Measurements from ENCODE around the gene DOCK4. TPM values are rescaled to one million over a fixed set of nuclear protein-coding genes. Genes with fewer than 3 reads are reported as not detected.
"Not testable (repeated sequence)": the region's sequence is repeated elsewhere in the genome, so short reads cannot be mapped to it uniquely, and the experiment has no call there.

DOCK4 gene
- total RNA-seq, 1 experiment from 2014 or later: 7.7 TPM

- no peak for DNase-seq (ENCODE audit: low read depth)
Observed at GRCh38 chr7:111954474-111955381, 251.5 kb downstream of the DOCK4 start.

GRCh38 chr7:111954056-111954455, 252.1 kb downstream of the DOCK4 start:
- no peak for DNase-seq (ENCODE audit: low read depth)

GRCh38 chr7:111953611-111954010, 252.6 kb downstream of the DOCK4 start:
- peak; percentile 50 for DNase-seq (ENCODE audit: low read depth)

- no peak for DNase-seq (ENCODE audit: low read depth)
Observed at GRCh38 chr7:111952783-111953182, 253.4 kb downstream of the DOCK4 start.

- DNase-seq (ENCODE audit: low read depth): peak; percentile 73
Observed at GRCh38 chr7:111951052-111951451, 255.1 kb downstream of the DOCK4 start.

- no peak for DNase-seq (ENCODE audit: low read depth)
Observed at GRCh38 chr7:111942450-111943081, 263.6 kb downstream of the DOCK4 start.

GRCh38 chr7:111937163-111937562, 269.0 kb downstream of the DOCK4 start:
- no peak for DNase-seq (ENCODE audit: low read depth)

- DNase-seq (ENCODE audit: low read depth): peak; percentile 20
Observed at GRCh38 chr7:111933609-111934008, 272.6 kb downstream of the DOCK4 start.

GRCh38 chr7:111931958-111932357, 274.2 kb downstream of the DOCK4 start:
- peak; percentile 71 for DNase-seq (ENCODE audit: low read depth)

- DNase-seq (ENCODE audit: low read depth): peak; percentile 84
Observed at GRCh38 chr7:111931016-111931517, 275.1 kb downstream of the DOCK4 start.

- no peak for DNase-seq (ENCODE audit: low read depth)
Observed at GRCh38 chr7:111929264-111929663, 276.9 kb downstream of the DOCK4 start.

GRCh38 chr7:111927353-111928019, 278.7 kb downstream of the DOCK4 start:
- DNase-seq (ENCODE audit: low read depth): no peak

GRCh38 chr7:111920329-111920728, 285.9 kb downstream of the DOCK4 start:
- DNase-seq (ENCODE audit: low read depth): no peak

- DNase-seq (ENCODE audit: low read depth): peak; percentile 93
Observed at GRCh38 chr7:111919631-111920179, 286.5 kb downstream of the DOCK4 start.

GRCh38 chr7:111919164-111919563, 287.0 kb downstream of the DOCK4 start:
- no peak for DNase-seq (ENCODE audit: low read depth)

GRCh38 chr7:111918461-111918860, 287.7 kb downstream of the DOCK4 start:
- no peak for DNase-seq (ENCODE audit: low read depth)

- DNase-seq (ENCODE audit: low read depth): not testable (repeated sequence)
Observed at GRCh38 chr7:111917404-111917803, 288.8 kb downstream of the DOCK4 start.

- no peak for DNase-seq (ENCODE audit: low read depth)
Observed at GRCh38 chr7:111914291-111914690, 291.9 kb downstream of the DOCK4 start.

GRCh38 chr7:111911166-111911961, 294.8 kb downstream of the DOCK4 start:
- DNase-seq (ENCODE audit: low read depth): no peak

- no peak for DNase-seq (ENCODE audit: low read depth)
Observed at GRCh38 chr7:111910656-111911055, 295.5 kb downstream of the DOCK4 start.

GRCh38 chr7:111908673-111909072, 297.5 kb downstream of the DOCK4 start:
- not testable (repeated sequence) for DNase-seq (ENCODE audit: low read depth)
